ENCODE measurements around the gene IFNGR1.
"Not testable (repeated sequence)": the region's sequence is repeated elsewhere in the genome, so short reads cannot be mapped to it uniquely, and the experiment has no call there.

IFNGR1 gene

GRCh38 chr6:137236581-137237355, 17.6 kb upstream of the IFNGR1 start:
- no peak for DNase-seq (ENCODE audit: low read depth in 1 of 2, low spot score in 1 of 2)

- no peak for DNase-seq (ENCODE audit: low read depth in 1 of 2, low spot score in 1 of 2)
These were observed 16.5 kb upstream of the IFNGR1 start for GRCh38 chr6:137235686-137236085.

- no peak for DNase-seq (ENCODE audit: low read depth in 1 of 2, low spot score in 1 of 2)
These were observed 15.0 kb upstream of the IFNGR1 start for GRCh38 chr6:137233911-137234863.

GRCh38 chr6:137231895-137232294, 12.7 kb upstream of the IFNGR1 start:
- DNase-seq (ENCODE audit: low read depth in 1 of 2, low spot score in 1 of 2), result no peak

- DNase-seq (ENCODE audit: low read depth in 1 of 2, low spot score in 1 of 2), result no peak
These were observed 11.9 kb upstream of the IFNGR1 start for GRCh38 chr6:137230956-137231555.

- DNase-seq (ENCODE audit: low read depth in 1 of 2, low spot score in 1 of 2), result no peak
These were observed 11.4 kb upstream of the IFNGR1 start for GRCh38 chr6:137230547-137230946.

GRCh38 chr6:137229075-137229759, 10.0 kb upstream of the IFNGR1 start:
- DNase-seq (ENCODE audit: low read depth in 1 of 2, low spot score in 1 of 2), result no peak

- no peak for DNase-seq (ENCODE audit: low read depth in 1 of 2, low spot score in 1 of 2)
These were observed 8.7 kb upstream of the IFNGR1 start for GRCh38 chr6:137227871-137228302.

- DNase-seq (ENCODE audit: low read depth in 1 of 2, low spot score in 1 of 2), result no peak
These were observed 7.5 kb upstream of the IFNGR1 start for GRCh38 chr6:137226697-137227096.

GRCh38 chr6:137224799-137225198, 5.6 kb upstream of the IFNGR1 start:
- DNase-seq (ENCODE audit: low read depth in 1 of 2, low spot score in 1 of 2), result no peak

GRCh38 chr6:137223370-137224131, 4.4 kb upstream of the IFNGR1 start:
- DNase-seq (ENCODE audit: low read depth in 1 of 2, low spot score in 1 of 2), result no peak

GRCh38 chr6:137222381-137222780, 3.2 kb upstream of the IFNGR1 start:
- no peak for DNase-seq (ENCODE audit: low read depth in 1 of 2, low spot score in 1 of 2)

GRCh38 chr6:137219664-137220252, 573 bp upstream of the IFNGR1 start:
- DNase-seq (ENCODE audit: low read depth in 1 of 2, low spot score in 1 of 2), result no peak

- DNase-seq (ENCODE audit: low read depth in 1 of 2, low spot score in 1 of 2), result peak in 1 of 2 donors; percentile 17
These were observed 690 bp downstream of the IFNGR1 start for GRCh38 chr6:137218473-137218916.

GRCh38 chr6:137217801-137218472, 1.2 kb downstream of the IFNGR1 start:
- no peak for DNase-seq (ENCODE audit: low read depth in 1 of 2, low spot score in 1 of 2)

GRCh38 chr6:137216875-137217553, 2.2 kb downstream of the IFNGR1 start:
- no peak for DNase-seq (ENCODE audit: low read depth in 1 of 2, low spot score in 1 of 2)

GRCh38 chr6:137216106-137216505, 3.1 kb downstream of the IFNGR1 start:
- no peak for DNase-seq (ENCODE audit: low read depth in 1 of 2, low spot score in 1 of 2)

GRCh38 chr6:137215630-137216029, 3.6 kb downstream of the IFNGR1 start:
- not testable (repeated sequence) for DNase-seq (ENCODE audit: low read depth in 1 of 2, low spot score in 1 of 2)

GRCh38 chr6:137214931-137215330, 4.3 kb downstream of the IFNGR1 start:
- no peak for DNase-seq (ENCODE audit: low read depth in 1 of 2, low spot score in 1 of 2)

All from activated CD4-positive, alpha-beta T cell treated with anti-CD3 and anti-CD28 coated beads, Interleukin-2, amount 50 U/mL, for 24 hours (primary cell).